K562 (cell line): ENCODE measurements around the gene HSD17B8. TPM values are rescaled to one million over a fixed set of nuclear protein-coding genes. Genes with fewer than 3 reads are reported as not detected.
A peak's percentile ranks its signal among the peaks of the same experiment; 100 is the strongest.

Source experiments
- CHAMP1 ChIP-seq: fragments of 450-650 bp; IDR thresholded peaks from 2 replicates; pipeline ENCODE4 v1.6.1; 2016; ENCODE audit warnings: mild to moderate bottlenecking
- MBD2 ChIP-seq: sonication (generic); IDR thresholded peaks from 2 replicates; pipeline ENCODE4 v1.6.1; 2016; ENCODE audit warnings: low read depth, borderline replicate concordance
- NCOR1 ChIP-seq: fragments of 450-650 bp; IDR thresholded peaks from 2 replicates; pipeline ENCODE4 v1.6.1; 2016; ENCODE audit warnings: mild to moderate bottlenecking, moderate library complexity
- RNF219 ChIP-seq: fragments of 250-450 bp; sonication (Bioruptor Pico); IDR thresholded peaks from 2 replicates; pipeline ENCODE4 v1.5.0; 2022; ENCODE audit warnings: mild to moderate bottlenecking
- SMAD1 ChIP-seq: fragments of 150-350 bp; IDR thresholded peaks from 2 replicates; pipeline ENCODE4 v1.6.1; 2014; ENCODE audit warnings: low read length, low read depth; ENCODE audit not compliant: partially characterized antibody
- SP2 ChIP-seq: IDR thresholded peaks from 2 replicates; pipeline ENCODE4 v1.6.1; 2011; ENCODE audit warnings: mild to moderate bottlenecking, low read depth, low read length, moderate library complexity; ENCODE audit not compliant: poor library complexity, severe bottlenecking; ENCODE audit errors: extremely low read depth
- SRF ChIP-seq, 2 experiments: fragments of 250-450, 450-650 bp in 1 of 2; sonication (Bioruptor Pico) in 1 of 2; sonication (generic) in 1 of 2; formaldehyde crosslinking; IDR thresholded peaks; 2 replicates each; pipeline versions ENCODE4 v1.5.0 to v1.5.1; 2020 to 2022; ENCODE audit warnings: mild to moderate bottlenecking in 1 of 2, missing genetic modification reagents in 1 of 2
- TBP ChIP-seq: optimal IDR thresholded peaks from 2 replicates; pipeline ENCODE3; 2011; ENCODE audit warnings: low read depth, low read length, improper control_type of control experiment
- ZBTB8A ChIP-seq: fragments of 450-650 bp; IDR thresholded peaks from 2 replicates; pipeline ENCODE4 v1.6.1; 2018; ENCODE audit warnings: mild to moderate bottlenecking, moderate library complexity; ENCODE audit not compliant: partially characterized antibody
- ZNF583 ChIP-seq: fragments of 250-450 bp; sonication (Bioruptor Pico); IDR thresholded peaks from 2 replicates; pipeline ENCODE4 v1.4.0; 2020
- polyA plus RNA-seq, 8 experiments: library from polyadenylated mRNA; depleted of rRNA in 4 of 8; stranded (reverse) in 5 of 8; unstranded in 3 of 8; fragments of >200 nt; fragmentation: Nextera tagmentation in 2 of 8; fragmentation: Illumina TruSeq in 1 of 8; extraction: Ambion mirVana in 2 of 8; extraction: Trizol in 1 of 8; gene quantifications; 2 replicates each; pipeline versions ENCODE4 v1.2.1 to v1.2.3, GENCODE V29; 2011 to 2014; ENCODE audit warnings: inconsistent platforms in 1 of 8, missing spikeins in 1 of 8
- total RNA-seq, 7 experiments: library from RNA; depleted of rRNA in 6 of 7; stranded (reverse); fragments of >200 nt in 6 of 7; fragmentation: Illumina TruSeq in 2 of 7; extraction: Trizol in 2 of 7; gene quantifications; 2 replicates each; pipeline versions ENCODE4 v1.2.1 to v1.2.3, GENCODE V29; 2011 to 2021; ENCODE audit warnings: low replicate concordance in 1 of 7

The HSD17B8 gene
- total and polyA plus RNA-seq, 9 of the 15 experiments (the other 6 are each of a cell fraction or from before 2014, with no cell fraction given), result 3.7 to 35.2 (median 14.2) TPM

GRCh38 chr6:33208091-33208967, 3.9 kb downstream of the HSD17B8 start, which contains the start of gene RING1 (continued):
- TF ChIP-seq ZNF583 (peak; percentile 75), SRF (CRISPR knock-in tag; IDR thresholded peaks at IDR 0.05) (no peak), SP2 (no peak), MBD2 (peak; percentile 84; the same call in 1 of the 2 replicates), NCOR1 (0 out of 2 replicates have a peak, but pooled peaks have one; percentile 29), CHAMP1 (no peak), ZBTB8A (no peak), SMAD1 (no peak), RNF219 (CRISPR knock-in tag) (no peak), TBP (peak; percentile 88)
